H9 (cell line): ENCODE data around the gene STK32B. TPM values are rescaled to one million over a fixed set of nuclear protein-coding genes. Genes with fewer than 3 reads are reported as not detected.

Source experiments
- DNase-seq: peaks from one replicate; pipeline ENCODE4 v3.0.0-alpha.2; 2017
- H2AFZ ChIP-seq: one replicate; pipeline ENCODE4 v1.6.1; 2013; ENCODE audit warnings: mild to moderate bottlenecking, low read length, control low read depth, moderate library complexity
- H2AK5ac ChIP-seq: 2 replicates; pipeline ENCODE4 v1.6.1; 2013; ENCODE audit warnings: low read length, control low read depth, mixed read lengths; ENCODE audit not compliant: insufficient read length
- H2BK120ac ChIP-seq: one replicate; pipeline ENCODE4 v1.6.1; 2013; ENCODE audit warnings: low read depth, mild to moderate bottlenecking, low read length, control low read depth, inconsistent platforms; ENCODE audit not compliant: poor library complexity, severe bottlenecking
- H2BK12ac ChIP-seq: 2 replicates; pipeline ENCODE4 v1.6.1; 2013; ENCODE audit warnings: low read length, control low read depth, mixed read lengths, low read depth; ENCODE audit not compliant: insufficient read length
- H2BK15ac ChIP-seq: 2 replicates; pipeline ENCODE4 v1.6.1; 2013; ENCODE audit warnings: low read depth, low read length, control low read depth
- H2BK20ac ChIP-seq: one replicate; pipeline ENCODE4 v1.6.1; 2013; ENCODE audit warnings: low read depth, mild to moderate bottlenecking, low read length, control low read depth, inconsistent platforms; ENCODE audit not compliant: poor library complexity, severe bottlenecking
- H2BK5ac ChIP-seq: 2 replicates; pipeline ENCODE4 v1.6.1; 2013; ENCODE audit warnings: low read length, control low read depth, mixed read lengths; ENCODE audit not compliant: insufficient read length
- H3K14ac ChIP-seq: 2 replicates; pipeline ENCODE4 v1.6.1; 2013; ENCODE audit warnings: low read length, control low read depth; ENCODE audit not compliant: insufficient read depth
- H3K18ac ChIP-seq: 2 replicates; pipeline ENCODE4 v1.6.1; 2013; ENCODE audit warnings: low read depth, mild to moderate bottlenecking, mixed read lengths, low read length, control low read depth; ENCODE audit not compliant: insufficient read length
- H3K23ac ChIP-seq: 2 replicates; pipeline ENCODE4 v1.6.1; 2013; ENCODE audit warnings: low read length, control low read depth, mixed read lengths, low read depth; ENCODE audit not compliant: insufficient read length
- H3K23me2 ChIP-seq: 2 replicates; pipeline ENCODE4 v1.6.1; 2013; ENCODE audit warnings: low read depth, mild to moderate bottlenecking, mixed read lengths, low read length, control low read depth; ENCODE audit not compliant: insufficient read length, poor library complexity, severe bottlenecking
- H3K27ac ChIP-seq: 2 replicates; pipeline ENCODE4 v1.5.1; 2013; ENCODE audit warnings: low read length, control low read depth, mixed read lengths, low read depth; ENCODE audit not compliant: insufficient read length
- H3K27me3 ChIP-seq: 2 replicates; pipeline ENCODE4 v1.6.1; 2013; ENCODE audit warnings: low read length, control low read depth, inconsistent platforms; ENCODE audit not compliant: insufficient read depth
- H3K4ac ChIP-seq: 2 replicates; pipeline ENCODE4 v1.6.1; 2013; ENCODE audit warnings: low read depth, mild to moderate bottlenecking, control low read depth, inconsistent platforms, low read length, moderate library complexity
- H3K4me1 ChIP-seq: 2 replicates; pipeline ENCODE4 v1.6.1; 2013; ENCODE audit warnings: low read length, control low read depth, inconsistent platforms; ENCODE audit not compliant: insufficient read depth
- H3K4me2 ChIP-seq: 2 replicates; pipeline ENCODE4 v1.6.1; 2013; ENCODE audit warnings: low read length, control low read depth, mixed read lengths; ENCODE audit not compliant: insufficient read length, insufficient read depth
- H3K56ac ChIP-seq: 2 replicates; pipeline ENCODE4 v1.6.1; 2013; ENCODE audit warnings: low read depth, mild to moderate bottlenecking, mixed read lengths, low read length, control low read depth; ENCODE audit not compliant: insufficient read length
- H3K79me1 ChIP-seq: 2 replicates; pipeline ENCODE4 v1.6.1; 2013; ENCODE audit warnings: low read depth, mild to moderate bottlenecking, moderate library complexity, low read length, control low read depth, inconsistent platforms; ENCODE audit not compliant: insufficient read depth, poor library complexity, severe bottlenecking
- H3K79me2 ChIP-seq: 2 replicates; pipeline ENCODE4 v1.6.1; 2013; ENCODE audit warnings: low read length, control low read depth, inconsistent platforms; ENCODE audit not compliant: insufficient read depth
- H3K9ac ChIP-seq: 2 replicates; pipeline ENCODE4 v1.6.1; 2013; ENCODE audit warnings: low read length, control low read depth, mixed read lengths; ENCODE audit not compliant: insufficient read length; ENCODE audit errors: extremely low read depth
- H3K9me3 ChIP-seq: one replicate; pipeline ENCODE4 v1.6.1; 2013; ENCODE audit warnings: low read depth, low read length, inconsistent platforms; ENCODE audit not compliant: control insufficient read depth
- H3T11ph ChIP-seq: one replicate; pipeline ENCODE4 v1.6.1; 2013; ENCODE audit warnings: mild to moderate bottlenecking, low read length, control low read depth, inconsistent platforms
- H4K20me1 ChIP-seq: one replicate; pipeline ENCODE4 v1.6.1; 2013; ENCODE audit not compliant: control insufficient read depth, insufficient read length, insufficient read depth
- H4K5ac ChIP-seq: 2 replicates; pipeline ENCODE4 v1.6.1; 2013; ENCODE audit warnings: low read depth, mild to moderate bottlenecking, mixed read lengths, low read length, control low read depth; ENCODE audit not compliant: insufficient read length
- H4K8ac ChIP-seq: replicated peaks from 2 replicates; pipeline ENCODE4 v1.6.1; 2013; ENCODE audit warnings: low read length, control low read depth, mixed read lengths, low read depth; ENCODE audit not compliant: insufficient read length
- H4K91ac ChIP-seq: 2 replicates; pipeline ENCODE4 v1.6.1; 2013; ENCODE audit warnings: low read depth, mild to moderate bottlenecking, moderate library complexity, mixed read lengths, low read length, control low read depth; ENCODE audit not compliant: insufficient read length
- H3K27ac Mint-ChIP-seq, 3 experiments: 2 replicates in 2 of 3; 3 replicates in 1 of 3; pipeline ENCODE4 v1.8.0; 2020 to 2021; ENCODE audit warnings: mixed read lengths in 3 of 3, mild to moderate bottlenecking in 1 of 3, moderate library complexity in 1 of 3
- H3K27me3 Mint-ChIP-seq: 2 replicates; pipeline ENCODE4 v1.8.0; 2021; ENCODE audit warnings: low read depth, mild to moderate bottlenecking, moderate library complexity, mixed read lengths
- H3K36me3 Mint-ChIP-seq, 3 experiments: 2 replicates in 2 of 3; 3 replicates in 1 of 3; pipeline ENCODE4 v1.8.0; 2020 to 2021; ENCODE audit warnings: low read depth in 3 of 3, mixed read lengths in 3 of 3; ENCODE audit not compliant: insufficient read depth in 1 of 3
- H3K4me1 Mint-ChIP-seq, 2 experiments: 2 replicates each; pipeline ENCODE4 v1.8.0; 2020; ENCODE audit warnings: mixed read lengths in 2 of 2
- H3K4me3 Mint-ChIP-seq, 2 experiments: 2 replicates in 1 of 2; 3 replicates in 1 of 2; pipeline ENCODE4 v1.8.0; 2020 to 2021; ENCODE audit warnings: mild to moderate bottlenecking in 2 of 2, mixed read lengths in 2 of 2, moderate library complexity in 1 of 2
- H3K9me3 Mint-ChIP-seq, 2 experiments: 2 replicates in 1 of 2; 3 replicates in 1 of 2; pipeline ENCODE4 v1.8.0; 2020; ENCODE audit warnings: mild to moderate bottlenecking in 2 of 2, mixed read lengths in 2 of 2, moderate library complexity in 1 of 2
- WGBS: extraction: QIAGEN DNeasy Blood & Tissue Kit; methylation state at CpG from one replicate; pipeline ENCODE4 v1.1.7; 2013; ENCODE audit warnings: missing lambda C conversion rate, low lambda C conversion rate, mixed read lengths; ENCODE audit not compliant: insufficient read length; ENCODE audit errors: extremely low coverage; 5-methylcytosine and 5-hydroxymethylcytosine counted together
- total RNA-seq: library from RNA; stranded (reverse); gene quantifications from 2 replicates; pipeline ENCODE4 v1.2.1, GENCODE V29; 2021
- TF ChIP-seq, protein P1 (sequence below): fragments of 200-600 bp; sonication (generic); conservative IDR thresholded peaks from 3 replicates; pipeline ENCODE4 v1.8.0; 2021; ENCODE audit warnings: antibody characterized with exemption, mild to moderate bottlenecking

The STK32B gene
- total RNA-seq, 1 experiment from 2014 or later: 1.0 TPM

DNA sequence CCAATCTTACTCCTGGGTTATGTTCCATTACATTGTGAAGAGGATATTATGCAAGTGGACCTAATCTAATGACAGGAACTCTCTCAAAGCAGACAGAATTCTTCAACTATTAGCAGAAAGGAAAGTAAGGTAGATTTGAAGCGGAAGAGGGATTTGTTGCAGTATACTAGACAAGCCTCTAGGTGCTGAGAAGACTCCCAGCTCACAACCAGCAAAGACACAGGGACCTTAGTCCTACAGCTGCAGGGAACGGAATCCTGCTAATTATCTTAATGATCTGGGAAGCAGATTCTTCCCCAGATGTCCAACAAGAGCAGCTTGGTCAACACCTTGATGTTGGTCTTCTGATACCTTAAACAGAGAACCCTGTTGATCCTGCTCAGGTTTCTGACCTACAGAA lies 73.6 kb downstream of the STK32B start:
- peaks cover 14% of the 10 kb centered on the region for H3K27me3 Mint-ChIP-seq
- Histone ChIP-seq H3K23me2 (no peaks in the 10 kb centered on the region), H4K8ac (no peak overlapping the region), H3K4me1 (peaks cover 2% of the 10 kb centered on the region; the same call in 1 of the 2 replicates), H3K4me2 (no peak overlapping the region), H3K9me3 (no peaks in the 10 kb centered on the region), H2AFZ (no peak overlapping the region), H4K5ac (no peak overlapping the region), H3K23ac (no peak overlapping the region), H2BK20ac (no peak overlapping the region), H3K18ac (no peak overlapping the region), H3K9ac (no peak overlapping the region), H3K27me3 (no peaks in the 10 kb centered on the region), H4K20me1 (no peaks in the 10 kb centered on the region), H3K27ac (no peak overlapping the region), H3T11ph (no peak overlapping the region), H4K91ac (no peak overlapping the region), H2BK12ac (no peak overlapping the region), H3K4ac (no peak overlapping the region), H2BK120ac (no peak overlapping the region), H3K79me2 (no peaks in the 10 kb centered on the region), H3K56ac (no peak overlapping the region), H2BK5ac (no peak overlapping the region), H3K14ac (no peak overlapping the region), H3K79me1 (no peaks in the 10 kb centered on the region), H2BK15ac (no peak overlapping the region), H2AK5ac (no peak overlapping the region)
- no CpG with 5 or more reads among the region's 2 CpGs for WGBS
- TF ChIP-seq, protein P1, sequence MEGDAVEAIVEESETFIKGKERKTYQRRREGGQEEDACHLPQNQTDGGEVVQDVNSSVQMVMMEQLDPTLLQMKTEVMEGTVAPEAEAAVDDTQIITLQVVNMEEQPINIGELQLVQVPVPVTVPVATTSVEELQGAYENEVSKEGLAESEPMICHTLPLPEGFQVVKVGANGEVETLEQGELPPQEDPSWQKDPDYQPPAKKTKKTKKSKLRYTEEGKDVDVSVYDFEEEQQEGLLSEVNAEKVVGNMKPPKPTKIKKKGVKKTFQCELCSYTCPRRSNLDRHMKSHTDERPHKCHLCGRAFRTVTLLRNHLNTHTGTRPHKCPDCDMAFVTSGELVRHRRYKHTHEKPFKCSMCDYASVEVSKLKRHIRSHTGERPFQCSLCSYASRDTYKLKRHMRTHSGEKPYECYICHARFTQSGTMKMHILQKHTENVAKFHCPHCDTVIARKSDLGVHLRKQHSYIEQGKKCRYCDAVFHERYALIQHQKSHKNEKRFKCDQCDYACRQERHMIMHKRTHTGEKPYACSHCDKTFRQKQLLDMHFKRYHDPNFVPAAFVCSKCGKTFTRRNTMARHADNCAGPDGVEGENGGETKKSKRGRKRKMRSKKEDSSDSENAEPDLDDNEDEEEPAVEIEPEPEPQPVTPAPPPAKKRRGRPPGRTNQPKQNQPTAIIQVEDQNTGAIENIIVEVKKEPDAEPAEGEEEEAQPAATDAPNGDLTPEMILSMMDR: peak; percentile 36; the same call in 1 of the 3 replicates
- H3K36me3 Mint-ChIP-seq: no peaks in the 10 kb centered on the region
- H3K4me1 Mint-ChIP-seq: peaks cover 5 to 7% of the 10 kb centered on the region in 2 experiments
- H3K9me3 Mint-ChIP-seq: no peaks in the 10 kb centered on the region
- no peak overlapping the region for H3K4me3 Mint-ChIP-seq
- DNase-seq: no peak
- H3K27ac Mint-ChIP-seq: no peak overlapping the region; a peak in 1 of 7 replicates
